Gastrocnemius medialis (tissue), 4 donors: Measurements from ENCODE around the gene BBX. TPM values are rescaled to one million over a fixed set of nuclear protein-coding genes. Genes with fewer than 3 reads are reported as not detected.

Experiments used
- ATAC-seq, 2 donors: fragments of 150-250 bp; one replicate each; pipeline ENCODE4 v1.9.1; 2016
- DNase-seq, 2 donors: peaks; one replicate each; pipeline ENCODE4 v3.0.0-alpha.2; 2019
- H3K27ac ChIP-seq, 4 donors: fragments of 200-600 bp; sonication (generic); 1 replicate in 1 of 4; 2 replicates in 3 of 4; pipeline ENCODE4 v1.5.1; 2016 to 2018; ENCODE audit warnings: mild to moderate bottlenecking in 2 of 4, moderate library complexity in 1 of 4
- H3K27me3 ChIP-seq, 3 donors: fragments of 200-600 bp; sonication (generic) in 2 of 3; 1 replicate in 1 of 3; 2 replicates in 2 of 3; pipeline versions ENCODE4 v1.5.1 to v1.6.0; 2016 to 2019; ENCODE audit warnings: mild to moderate bottlenecking in 1 of 3, moderate library complexity in 1 of 3
- H3K36me3 ChIP-seq, 2 donors: fragments of 200-600 bp; sonication (generic) in 1 of 2; one replicate each; pipeline ENCODE4 v1.5.1; 2017 to 2018
- H3K4me1 ChIP-seq, 2 donors: fragments of 200-600 bp; sonication (generic) in 1 of 2; one replicate each; pipeline ENCODE4 v1.5.1; 2016 to 2017; ENCODE audit warnings: mild to moderate bottlenecking in 2 of 2
- H3K4me3 ChIP-seq, 4 donors: fragments of 200-600 bp; sonication (generic) in 3 of 4; 1 replicate in 1 of 4; 2 replicates in 3 of 4; pipeline ENCODE4 v1.5.1; 2016 to 2019; ENCODE audit warnings: mild to moderate bottlenecking in 2 of 4
- H3K9me3 ChIP-seq, 3 donors: fragments of 200-600 bp; sonication (generic) in 2 of 3; 1 replicate in 1 of 3; 2 replicates in 2 of 3; pipeline ENCODE4 v1.5.1; 2016 to 2019
- CTCF ChIP-seq, 5 experiments: fragments of 450-650 bp in 3 of 5; fragments of 200-600 bp in 2 of 5; sonication (generic) in 2 of 5; IDR thresholded peaks in 4 of 5; conservative IDR thresholded peaks in 1 of 5; 1 replicate in 4 of 5; 2 replicates in 1 of 5; pipeline ENCODE4 v1.5.1; 2016 to 2019; ENCODE audit warnings: antibody characterized with exemption in 5 of 5, mild to moderate bottlenecking in 3 of 5, moderate library complexity in 3 of 5
- POLR2A ChIP-seq, 2 donors: fragments of 450-650 bp; IDR thresholded peaks; one replicate each; pipeline ENCODE4 v1.6.1; 2017; ENCODE audit warnings: antibody characterized with exemption in 2 of 2, mild to moderate bottlenecking in 2 of 2, moderate library complexity in 2 of 2
- in situ Hi-C, 4 donors: fragments of 200-750 bp; cut with MboI; loops; one replicate each; pipeline versions ENCODE4 v1.15.0 to v1.8.0; 2017; ENCODE audit warnings: low sequenced_read_pairs in 4 of 4
- intact Hi-C: fragments of 100-400 bp; cut with DNase I; formaldehyde crosslinking; loops from one replicate; pipeline ENCODE4 v1.15.1; 2023; ENCODE audit warnings: low total_unique reads
- total RNA-seq, 4 donors: library from RNA; depleted of rRNA; stranded (reverse); fragments of >200 nt; gene quantifications; one replicate each; pipeline versions ENCODE4 v1.1.0 to v1.2.3, GENCODE V29; 2016

BBX gene
- total RNA-seq, 4 donors from 2014 or later: 15.2 to 48.3 (median 20.1) TPM

- no peaks in the 10 kb centered on the region for H3K9me3 ChIP-seq
- intact Hi-C loops: loop anchor here (10.0 kb wide), 2 partner anchors 94 to 434 kb away; no protein-coding TSS in a partner anchor
- H3K4me3 ChIP-seq: no peak overlapping the region
- in situ Hi-C loops: loop anchor here in 1 of 4 donors (25.0 kb wide), 1 partner anchor 431 kb away; no protein-coding TSS in a partner anchor
- peak overlapping the region in 2 of 4 donors; percentile 3 to 20 for H3K27ac ChIP-seq
- no peak for DNase-seq
- ATAC-seq: no peak
- H3K27me3 ChIP-seq: no peaks in the 10 kb centered on the region
- H3K36me3 ChIP-seq: no peaks in the 10 kb centered on the region
- H3K4me1 ChIP-seq: peaks cover 13 to 15% of the 10 kb centered on the region in 2 donors
- TF ChIP-seq POLR2A (IDR thresholded peaks at IDR 0.05) (no peak), CTCF (IDR thresholded peaks at IDR 0.05 in 4 of 5, conservative IDR thresholded peaks at IDR 0.05 in 1 of 5) (no peak)
Measured at GRCh38 chr3:107668416-107668815, 145.7 kb downstream of the BBX start.

- TF ChIP-seq POLR2A (IDR thresholded peaks at IDR 0.05): no peak
- TF ChIP-seq CTCF (IDR thresholded peaks at IDR 0.05 in 4 of 5, conservative IDR thresholded peaks at IDR 0.05 in 1 of 5): no peak
- intact Hi-C loops: loop anchor here (10.0 kb wide), 2 partner anchors 94 to 434 kb away; no protein-coding TSS in a partner anchor
- H3K27ac ChIP-seq: peak overlapping the region; percentile 20 to 50 (median 39)
Measured at GRCh38 chr3:107668963-107669362, 146.2 kb downstream of the BBX start.

GRCh38 chr3:107669669-107670068, 146.9 kb downstream of the BBX start:
- no peak for ATAC-seq
- intact Hi-C loops (loop anchor here (10.0 kb wide), 2 partner anchors 95 to 435 kb away; no protein-coding TSS in a partner anchor), in situ Hi-C loops (loop anchor here in 3 of 4 donors (10.0 to 25.0 kb wide), 2 partner anchors 65 to 432 kb away; no protein-coding TSS in a partner anchor)
- Histone ChIP-seq H3K4me3 (no peak overlapping the region), H3K4me1 (peaks cover 15% of the 10 kb centered on the region in 2 donors), H3K36me3 (no peaks in the 10 kb centered on the region), H3K9me3 (no peaks in the 10 kb centered on the region), H3K27ac (peak overlapping the region in 1 of 4 donors; percentile 45), H3K27me3 (no peaks in the 10 kb centered on the region)
- no peak for TF ChIP-seq POLR2A (IDR thresholded peaks at IDR 0.05)
- TF ChIP-seq CTCF (IDR thresholded peaks at IDR 0.05 in 4 of 5, conservative IDR thresholded peaks at IDR 0.05 in 1 of 5): no peak
- DNase-seq: no peak

More at GRCh38 chr3:107668963-107669362, 146.2 kb downstream of the BBX start:
- in situ Hi-C loops: loop anchor here in 1 of 4 donors (25.0 kb wide), 1 partner anchor 432 kb away; no protein-coding TSS in a partner anchor
- Histone ChIP-seq H3K27me3 (no peaks in the 10 kb centered on the region), H3K9me3 (no peaks in the 10 kb centered on the region), H3K4me1 (peaks cover 13 to 15% of the 10 kb centered on the region in 2 donors), H3K4me3 (no peak overlapping the region), H3K36me3 (no peaks in the 10 kb centered on the region)
- peak; percentile 79 to 86 for ATAC-seq
- no peak for DNase-seq

- intact Hi-C loops (no loop called here), in situ Hi-C loops (loop anchor here in 3 of 4 donors (10.0 to 25.0 kb wide), 2 partner anchors 64 to 434 kb away; no protein-coding TSS in a partner anchor)
- no peaks in the 10 kb centered on the region for H3K9me3 ChIP-seq
- ATAC-seq (no peak), DNase-seq (no peak)
- no peak for TF ChIP-seq CTCF (IDR thresholded peaks at IDR 0.05 in 4 of 5, conservative IDR thresholded peaks at IDR 0.05 in 1 of 5)
- no peaks in the 10 kb centered on the region for H3K36me3 ChIP-seq
- no peaks in the 10 kb centered on the region for H3K27me3 ChIP-seq
- no peak overlapping the region for H3K4me3 ChIP-seq
- peaks cover 15 to 16% of the 10 kb centered on the region in 2 donors for H3K4me1 ChIP-seq
- no peak overlapping the region for H3K27ac ChIP-seq
Measured at GRCh38 chr3:107670986-107671385, 148.2 kb downstream of the BBX start.
